OCI-LY3 (cell line): Measurements from ENCODE around the gene CRB1.

ENCODE experiments used
- CTCF ChIP-seq: fragments of 200-600, 300-600 bp; sonication (generic); IDR thresholded peaks from 2 replicates; pipeline ENCODE4 v1.5.1; 2014; ENCODE audit warnings: antibody characterized with exemption, low read length, low read depth
- EZH2phosphoT487 ChIP-seq: fragments of 200-600 bp; shearing (Covaris generic); IDR thresholded peaks from 2 replicates; pipeline ENCODE4 v1.6.1; 2018; ENCODE audit warnings: antibody characterized with exemption, mixed run types, low read depth

DNA sequence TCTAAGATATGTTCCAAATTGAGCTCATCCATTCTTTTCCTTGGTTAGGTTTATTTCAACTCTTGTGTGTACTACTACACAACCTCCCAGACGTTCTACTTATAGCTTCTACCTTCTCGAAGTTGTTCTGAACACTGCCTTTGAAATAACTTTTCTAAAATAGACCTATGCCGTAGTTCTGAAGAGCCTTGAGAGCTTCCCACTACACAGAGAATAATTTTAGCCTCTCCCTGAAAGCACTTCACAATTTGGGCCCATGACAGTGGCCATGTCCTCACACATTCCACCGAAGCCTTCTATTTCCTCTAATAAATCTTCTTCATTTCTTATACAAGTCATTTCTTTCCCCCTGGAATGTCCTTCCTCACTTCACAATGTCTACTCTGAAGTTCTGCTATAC is 62.2 kb downstream of the CRB1 start:
- TF ChIP-seq CTCF (no peak), EZH2phosphoT487 (no peak)
